ENCODE data around the gene PSMA2. TPM values are rescaled to one million over a fixed set of nuclear protein-coding genes. Genes with fewer than 3 reads are reported as not detected.

PSMA2 gene
- polyA plus RNA-seq, 1 of the 3 experiments (the other 2 are of a cell fraction) = 101 TPM

- H3K27me3 ChIP-seq (ENCODE audit: insufficient read depth) = no peaks in the 10 kb centered on the region
- ChIA-PET POLR2A (no interaction called here), CTCF (no interaction called here)
- peaks cover 23% of the 10 kb centered on the region for H3F3A ChIP-seq (replicated peaks; ENCODE audit: insufficient read depth)
- no peak overlapping the region for H2AFZ ChIP-seq (ENCODE audit: low read depth)
- H3K4me2 ChIP-seq = no peak overlapping the region
- H3K79me2 ChIP-seq (ENCODE audit: insufficient read depth) = no peaks in the 10 kb centered on the region
- H3K4me3 ChIP-seq (ENCODE audit: low read depth in 2 of 2, low read length in 1 of 2) = no peak overlapping the region
- H3K9me2 ChIP-seq = no peaks in the 10 kb centered on the region
- no peak for DNase-seq
- no peak overlapping the region for H3K27ac ChIP-seq (ENCODE audit: low read depth in 2 of 2, low read length in 1 of 2)
- no peaks in the 10 kb centered on the region for H3K9me3 ChIP-seq
- peaks cover 0 to 13% of the 10 kb centered on the region in 2 experiments; a peak in 1 of 4 replicates for H3K4me1 ChIP-seq (ENCODE audit: control insufficient read depth in 1 of 2, insufficient read depth in 2 of 2, low read depth in 1 of 2, low read length in 1 of 2)
- H4K20me1 ChIP-seq (ENCODE audit: insufficient read depth) = no peaks in the 10 kb centered on the region
- WGBS (ENCODE audit: low lambda C conversion rate) = 68% methylated on average over 3 of the region's 3 CpGs
- H3K9ac ChIP-seq = no peak overlapping the region
- no peaks in the 10 kb centered on the region for H3K36me3 ChIP-seq (replicated peaks in 1 of 2; ENCODE audit: control insufficient read depth in 1 of 2, insufficient read depth in 2 of 2, low read length in 1 of 2)
- TF ChIP-seq RAD21 (IDR thresholded peaks at IDR 0.05; ENCODE audit: low read length) (no peak), EP300 (IDR thresholded peaks at IDR 0.05; ENCODE audit: borderline replicate concordance in 1 of 2, low read depth in 1 of 2, low read length in 1 of 2) (no peak), MEF2A (IDR thresholded peaks at IDR 0.05; ENCODE audit: borderline replicate concordance, low read depth) (no peak), GATA2 (CRISPR knock-in tag; IDR thresholded peaks at IDR 0.05) (no peak), NRF1 (IDR thresholded peaks at IDR 0.05; ENCODE audit: low read depth, low read length) (no peak), SMC3 (IDR thresholded peaks at IDR 0.05; ENCODE audit: low read depth, low read length) (no peak), YY1 (IDR thresholded peaks at IDR 0.05; ENCODE audit: low read depth) (no peak), TAF1 (IDR thresholded peaks at IDR 0.05; ENCODE audit: borderline replicate concordance, low read depth, low read length) (no peak)
Observed at GRCh38 chr7:42976371-42976770, 44.4 kb upstream of the PSMA2 start.

GRCh38 chr7:42972699-42973500 is 40.9 kb upstream of the PSMA2 start:
- Histone ChIP-seq H3K9ac (no peak overlapping the region; the same call in 1 of the 2 replicates), H3K36me3 (replicated peaks in 1 of 2; ENCODE audit: control insufficient read depth in 1 of 2, insufficient read depth in 2 of 2, low read length in 1 of 2) (no peaks in the 10 kb centered on the region), H3F3A (replicated peaks; ENCODE audit: insufficient read depth) (peaks cover 23% of the 10 kb centered on the region), H3K27me3 (ENCODE audit: insufficient read depth) (no peaks in the 10 kb centered on the region), H3K4me1 (ENCODE audit: control insufficient read depth in 1 of 2, insufficient read depth in 2 of 2, low read depth in 1 of 2, low read length in 1 of 2) (peaks cover 0 to 13% of the 10 kb centered on the region in 2 experiments; a peak in 1 of 4 replicates), H3K4me3 (ENCODE audit: low read depth in 2 of 2, low read length in 1 of 2) (peak overlapping the region in 1 of 2 experiments; percentile 34; a peak in 2 of 4 replicates), H4K20me1 (ENCODE audit: insufficient read depth) (no peaks in the 10 kb centered on the region), H2AFZ (ENCODE audit: low read depth) (peak overlapping the region; percentile 96), H3K27ac (ENCODE audit: low read depth in 2 of 2, low read length in 1 of 2) (peak overlapping the region; percentile 31 to 71; a peak in 3 of 4 replicates), H3K79me2 (ENCODE audit: insufficient read depth) (no peaks in the 10 kb centered on the region), H3K9me2 (no peaks in the 10 kb centered on the region), H3K4me2 (peak overlapping the region; percentile 70), H3K9me3 (no peaks in the 10 kb centered on the region)
- ChIA-PET CTCF (interaction anchor here (2.1 kb wide), 1 partner anchor 13 kb away, joined by 9 read pairs; no protein-coding TSS in a partner anchor), POLR2A (interaction anchor here (1.3 kb wide), 1 partner anchor 27 kb away, joined by 5 read pairs; no protein-coding TSS in a partner anchor)
- WGBS (ENCODE audit: low lambda C conversion rate) = 3% methylated on average over 5 of the region's 5 CpGs
- DNase-seq = peak; percentile 16
- no peak for TF ChIP-seq TAF1 (IDR thresholded peaks at IDR 0.05; ENCODE audit: borderline replicate concordance, low read depth, low read length)
- peak; percentile 90 for TF ChIP-seq TCF12 (IDR thresholded peaks at IDR 0.05)
- TF ChIP-seq FOSL2 (IDR thresholded peaks at IDR 0.05; ENCODE audit: borderline replicate concordance, low read depth) = peak; percentile 24; the same call in 1 of the 2 replicates
- TF ChIP-seq RXRA (IDR thresholded peaks at IDR 0.05; ENCODE audit: borderline replicate concordance, low read depth) = peak; percentile 70
- TF ChIP-seq ZBTB33 (IDR thresholded peaks at IDR 0.05; ENCODE audit: borderline replicate concordance, low read depth) = 0 out of 2 replicates have a peak, but pooled peaks have one; percentile 24
- no peak for TF ChIP-seq NRF1 (IDR thresholded peaks at IDR 0.05; ENCODE audit: low read depth, low read length)
- TF ChIP-seq TEAD4 (IDR thresholded peaks at IDR 0.05; ENCODE audit: borderline replicate concordance, insufficient read depth) = peak; percentile 46; the same call in 1 of the 2 replicates
- TF ChIP-seq IRF3 (IDR thresholded peaks at IDR 0.05; ENCODE audit: low read depth, low read length) = peak; percentile 30; the same call in 1 of the 2 replicates
- TF ChIP-seq USF2 (IDR thresholded peaks at IDR 0.05; ENCODE audit: borderline replicate concordance, low read depth, low read length) = peak; percentile 66
- TF ChIP-seq ELF1 (IDR thresholded peaks at IDR 0.05) = peak; percentile 26; the same call in 1 of the 2 replicates
- TF ChIP-seq USF1 (IDR thresholded peaks at IDR 0.05; ENCODE audit: borderline replicate concordance, low read depth) = peak; percentile 97
- no peak for TF ChIP-seq CHD2 (IDR thresholded peaks at IDR 0.05; ENCODE audit: low read length, partially characterized antibody)
- TF ChIP-seq MEF2A (IDR thresholded peaks at IDR 0.05; ENCODE audit: borderline replicate concordance, low read depth) = peak; percentile 48; the same call in 1 of the 2 replicates
- 0 out of 4 replicates have a peak, but pooled peaks of 1 of the 2 experiments have one; percentile 52 for TF ChIP-seq EP300 (IDR thresholded peaks at IDR 0.05; ENCODE audit: borderline replicate concordance in 1 of 2, low read depth in 1 of 2, low read length in 1 of 2)
- TF ChIP-seq FOXJ3 (CRISPR knock-in tag; IDR thresholded peaks at IDR 0.05) = no peak
- no peak for TF ChIP-seq SIN3A (IDR thresholded peaks at IDR 0.05; ENCODE audit: borderline replicate concordance, low read depth, low read length)
- TF ChIP-seq GABPA (IDR thresholded peaks at IDR 0.05; ENCODE audit: low read depth) = 0 out of 2 replicates have a peak, but pooled peaks have one; percentile 5

Measured in SK-N-SH (cell line).